ENCODE measurements around the gene PGD.

PGD gene

DNA sequence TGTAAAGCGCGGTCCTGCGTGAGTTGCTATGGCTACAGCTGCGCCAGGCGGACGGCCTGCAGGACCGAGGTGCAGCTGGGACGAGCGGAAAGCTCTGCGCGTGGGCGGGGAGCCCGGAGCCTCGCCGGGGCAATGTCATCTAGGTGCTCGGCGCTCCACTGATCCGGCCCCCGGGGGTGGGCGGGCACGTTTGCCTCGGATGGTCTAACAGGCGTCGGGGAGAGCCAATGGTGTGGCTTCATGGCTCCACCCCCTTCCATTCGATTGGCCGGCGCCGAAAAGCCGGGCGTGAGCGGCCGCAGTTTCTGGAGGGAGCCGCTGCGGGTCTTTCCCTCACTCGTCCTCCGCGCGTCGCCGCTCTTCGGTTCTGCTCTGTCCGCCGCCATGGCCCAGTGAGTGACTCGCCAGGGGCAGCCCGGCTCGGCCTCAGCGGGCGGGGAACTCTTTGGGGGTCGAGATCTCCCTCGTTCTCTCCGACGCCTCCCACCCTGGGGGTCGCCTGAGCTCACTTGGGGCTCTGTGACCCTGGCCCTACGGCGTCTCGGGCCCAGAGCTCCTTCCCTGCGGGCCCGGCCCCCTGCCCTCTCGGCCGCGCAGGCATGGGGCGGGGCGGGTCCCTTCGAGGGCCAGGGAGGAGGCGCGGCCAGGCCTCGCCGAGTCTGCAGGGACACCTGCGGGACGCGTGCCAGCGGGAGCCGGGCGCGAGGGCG is at the start of gene PGD:
Gene PGD (plus strand): TSS at position 331 of the 710 bp plus-strand sequence. CDS start 54 bp downstream, at position 385.
- peak; percentile 97 for DNase-seq (ENCODE audit: low spot score)

DNA sequence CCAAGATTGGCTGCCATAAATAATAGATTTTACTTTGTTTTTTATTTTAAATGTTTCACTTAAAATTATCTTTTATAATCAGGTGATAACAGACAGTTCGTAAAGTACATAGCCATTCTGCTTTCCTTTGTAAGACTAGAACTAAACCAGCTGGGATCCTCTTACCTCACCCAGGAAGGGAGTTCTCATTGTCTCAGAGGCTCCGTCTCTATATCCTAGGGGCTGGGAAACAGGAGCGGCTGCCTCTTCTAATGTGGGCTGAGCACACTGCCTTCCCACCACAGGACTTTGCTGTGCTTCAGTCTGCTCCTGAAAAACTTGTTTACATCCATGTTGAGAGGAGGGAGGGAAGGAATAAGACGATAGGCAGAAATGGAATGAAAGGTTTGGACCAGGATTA is 45.6 kb upstream of the PGD start:
- DNase-seq (ENCODE audit: low spot score) = no peak

DNA sequence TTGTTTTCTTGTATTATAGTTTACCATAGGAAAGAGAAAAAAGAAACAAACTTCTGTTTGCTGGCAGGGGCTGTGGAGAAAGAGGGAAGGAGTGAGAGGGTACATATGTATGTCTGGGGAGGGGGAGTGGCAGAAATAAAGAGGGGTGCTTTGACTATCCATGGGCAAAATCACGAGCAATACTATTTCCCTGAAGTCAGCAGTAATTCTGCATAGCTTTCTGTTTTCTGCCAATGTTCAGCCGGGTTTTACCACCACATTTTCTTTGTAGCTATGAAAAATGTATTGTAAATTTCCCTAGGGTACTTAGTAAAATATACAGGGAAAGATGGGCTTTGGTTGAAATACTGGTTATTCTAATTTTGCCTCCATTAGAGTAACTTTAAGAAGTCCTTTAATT is 45.2 kb upstream of the PGD start:
- DNase-seq (ENCODE audit: low spot score) = no peak

DNA sequence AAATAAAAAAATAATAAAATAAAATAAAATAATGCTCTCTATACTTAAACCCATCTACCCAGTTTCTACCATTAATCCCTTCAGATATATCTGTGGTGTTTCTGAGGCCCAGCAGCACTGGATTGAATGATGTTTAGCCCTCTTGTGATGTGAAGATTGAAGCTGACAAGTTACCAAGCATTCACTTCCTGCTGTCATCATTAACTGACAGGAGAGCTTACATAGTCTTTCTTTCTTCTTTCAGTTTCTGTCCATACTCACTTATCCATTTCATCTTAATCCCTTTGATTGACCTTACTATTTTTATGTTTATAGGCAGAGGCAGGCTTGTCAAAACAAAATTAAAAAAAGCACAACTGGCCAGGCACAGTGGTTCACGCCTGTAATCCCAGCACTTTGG is 38.8 kb upstream of the PGD start:
- DNase-seq (ENCODE audit: low spot score) = no peak

GRCh38 chr1:10361515-10361914 is 37.3 kb upstream of the PGD start:
- no peak for DNase-seq (ENCODE audit: low spot score)

DNA sequence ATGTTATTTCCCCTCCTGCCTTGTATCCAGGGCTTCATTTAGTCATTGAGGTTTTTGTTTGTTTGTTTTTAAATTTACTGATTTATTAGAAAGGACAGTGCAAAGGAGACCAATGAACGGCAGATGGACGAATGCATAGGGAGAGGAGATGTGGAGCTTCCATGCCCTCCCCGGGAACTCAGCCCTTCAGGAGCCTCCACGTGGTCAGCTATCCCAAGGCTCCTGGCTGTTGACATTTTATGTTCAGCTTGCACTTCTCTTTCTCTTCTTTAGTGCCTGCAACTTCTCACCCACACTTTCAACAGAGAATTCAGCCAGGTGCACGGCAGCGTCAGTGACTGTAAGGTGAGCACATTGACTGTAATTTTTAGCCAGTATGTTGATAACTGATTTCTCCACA is 30.7 kb upstream of the PGD start:
- no peak for DNase-seq (ENCODE audit: low spot score)

- DNase-seq (ENCODE audit: low spot score) = no peak
Observed at GRCh38 chr1:10374442-10374860, 24.4 kb upstream of the PGD start.

DNA sequence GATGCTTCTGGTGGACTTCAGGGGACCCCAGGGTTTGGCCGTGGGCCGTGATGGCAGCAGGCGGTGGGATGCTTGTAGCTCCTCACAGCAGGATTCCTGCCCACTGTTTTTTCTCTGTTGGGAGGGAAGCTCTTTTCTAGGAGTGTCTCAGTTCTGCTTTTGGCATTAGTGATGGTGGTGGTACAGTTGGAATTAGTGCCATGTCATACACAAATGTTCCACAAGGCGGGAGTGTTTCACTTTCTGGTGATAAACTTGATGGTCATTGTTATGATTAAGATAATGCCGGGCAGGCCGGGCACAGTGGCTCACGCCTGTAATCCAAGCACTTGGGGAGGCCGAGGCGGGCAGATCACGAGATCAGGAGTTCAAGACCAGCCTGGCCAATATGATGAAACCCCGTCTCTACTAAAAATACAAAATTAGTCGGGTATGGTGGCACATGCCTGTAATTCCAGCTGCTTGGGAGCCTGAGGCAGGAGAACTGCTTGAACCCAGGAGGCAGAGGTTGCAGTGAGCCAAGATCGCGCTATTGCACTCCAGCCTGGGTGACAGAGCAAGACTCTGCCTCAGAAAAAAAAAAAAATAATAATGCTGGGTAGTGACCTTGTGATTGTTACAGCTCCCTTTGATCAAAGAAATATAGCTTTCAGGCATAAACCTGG is 21.4 kb upstream of the PGD start:
- DNase-seq (ENCODE audit: low spot score) = peak; percentile 29

DNA sequence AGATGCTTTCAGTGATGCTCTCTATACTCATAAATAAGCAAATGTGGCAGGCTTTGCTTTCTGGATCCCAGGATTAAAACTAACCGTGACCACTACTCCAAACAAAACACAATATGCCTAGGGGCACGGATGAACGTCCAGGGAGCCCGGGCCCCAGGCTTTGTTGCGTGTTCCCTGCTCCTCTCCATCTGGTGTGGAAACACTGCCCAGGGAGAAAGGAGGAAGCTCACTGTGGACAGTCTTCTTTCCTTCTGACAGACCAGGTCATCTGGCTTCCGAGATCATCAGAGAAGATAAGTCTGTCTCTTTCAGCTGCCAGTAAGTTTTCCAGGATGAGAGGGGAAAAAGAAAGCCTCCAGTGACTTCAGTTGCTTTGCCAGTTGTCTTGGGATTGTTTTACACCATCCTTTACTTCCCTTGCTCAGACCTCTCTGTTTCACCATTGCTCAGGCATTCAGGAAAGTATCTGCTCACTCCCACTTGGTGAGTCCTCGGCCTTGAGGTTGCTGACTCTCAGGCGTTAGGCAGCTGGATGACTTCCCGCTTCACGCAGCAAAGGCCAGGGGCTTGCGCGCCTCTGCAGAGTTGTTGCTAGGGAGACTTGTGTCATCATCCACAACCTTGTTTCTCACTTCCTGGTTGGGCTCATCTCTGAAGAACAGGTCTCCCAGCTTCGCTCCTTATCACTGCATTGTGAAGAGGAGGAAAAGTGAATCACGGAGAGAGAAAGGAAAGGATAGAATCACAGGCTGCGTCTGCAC is 20.6 kb upstream of the PGD start:
- DNase-seq (ENCODE audit: low spot score) = no peak

- no peak for DNase-seq (ENCODE audit: low spot score)
Observed at GRCh38 chr1:10379101-10379620, 19.7 kb upstream of the PGD start.

GRCh38 chr1:10379676-10380075 is 19.2 kb upstream of the PGD start:
- DNase-seq (ENCODE audit: low spot score) = no peak

- no peak for DNase-seq (ENCODE audit: low spot score)
Observed at GRCh38 chr1:10380594-10381275, 18.1 kb upstream of the PGD start.

GRCh38 chr1:10383630-10384029 is 15.2 kb upstream of the PGD start:
- DNase-seq (ENCODE audit: low spot score) = no peak

DNA sequence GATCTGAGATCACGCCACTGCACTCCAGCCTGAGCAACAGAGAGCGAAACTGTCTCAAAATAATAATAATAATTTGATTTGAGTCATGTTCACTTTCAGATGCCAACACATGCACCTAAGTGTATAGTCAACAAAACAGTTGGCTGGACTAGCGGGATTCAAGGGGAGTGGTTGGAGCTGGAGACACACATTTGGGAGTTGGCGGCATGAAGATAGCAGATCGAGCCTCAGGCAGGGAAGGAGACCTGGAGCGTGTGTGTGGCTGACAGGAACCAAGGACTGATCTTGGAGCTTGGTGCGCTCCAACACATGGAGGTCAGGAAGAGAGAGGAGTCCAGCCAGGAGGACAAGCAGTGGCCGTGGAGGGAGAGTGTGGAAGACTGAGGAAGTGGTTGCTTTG is 14.6 kb upstream of the PGD start:
- DNase-seq (ENCODE audit: low spot score) = no peak

GRCh38 chr1:10386761-10387676 is 11.8 kb upstream of the PGD start:
- no peak for DNase-seq (ENCODE audit: low spot score)

DNA sequence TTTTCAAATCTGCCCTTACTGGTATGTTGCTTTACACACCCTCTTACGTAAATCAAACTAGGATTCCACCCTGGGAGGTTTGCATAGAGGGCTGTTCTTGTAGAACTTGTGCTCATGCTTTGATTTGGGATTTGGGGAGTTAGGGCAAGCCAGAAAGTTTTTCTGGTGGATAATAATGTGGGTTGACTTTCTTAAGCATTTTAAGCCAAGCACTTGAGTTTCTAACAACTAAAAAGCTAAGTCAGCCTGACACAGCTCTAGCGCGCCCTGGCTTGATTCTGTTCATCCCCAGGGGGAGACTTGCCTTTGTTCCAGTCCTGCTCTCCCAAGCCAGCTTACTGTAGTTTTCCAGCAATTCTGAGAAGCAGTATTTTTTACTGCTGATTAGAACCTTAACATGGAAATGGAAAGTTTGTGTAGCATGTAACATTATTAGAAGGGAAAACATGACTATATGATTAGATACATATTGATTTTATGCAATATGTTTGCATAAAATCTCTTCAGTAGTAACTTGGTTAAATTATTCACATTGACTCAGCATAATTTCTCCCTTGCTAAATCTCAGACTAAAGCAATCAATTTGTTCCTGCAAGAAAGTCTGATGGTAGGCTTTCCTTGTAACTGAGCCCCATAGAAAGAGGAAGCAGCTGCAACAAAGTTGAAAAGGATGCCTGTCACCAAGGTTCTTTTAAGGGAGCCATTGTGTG is 11.0 kb upstream of the PGD start:
- peak; percentile 15 for DNase-seq (ENCODE audit: low spot score)

GRCh38 chr1:10388387-10388715 is 10.5 kb upstream of the PGD start:
- no peak for DNase-seq (ENCODE audit: low spot score)

DNA sequence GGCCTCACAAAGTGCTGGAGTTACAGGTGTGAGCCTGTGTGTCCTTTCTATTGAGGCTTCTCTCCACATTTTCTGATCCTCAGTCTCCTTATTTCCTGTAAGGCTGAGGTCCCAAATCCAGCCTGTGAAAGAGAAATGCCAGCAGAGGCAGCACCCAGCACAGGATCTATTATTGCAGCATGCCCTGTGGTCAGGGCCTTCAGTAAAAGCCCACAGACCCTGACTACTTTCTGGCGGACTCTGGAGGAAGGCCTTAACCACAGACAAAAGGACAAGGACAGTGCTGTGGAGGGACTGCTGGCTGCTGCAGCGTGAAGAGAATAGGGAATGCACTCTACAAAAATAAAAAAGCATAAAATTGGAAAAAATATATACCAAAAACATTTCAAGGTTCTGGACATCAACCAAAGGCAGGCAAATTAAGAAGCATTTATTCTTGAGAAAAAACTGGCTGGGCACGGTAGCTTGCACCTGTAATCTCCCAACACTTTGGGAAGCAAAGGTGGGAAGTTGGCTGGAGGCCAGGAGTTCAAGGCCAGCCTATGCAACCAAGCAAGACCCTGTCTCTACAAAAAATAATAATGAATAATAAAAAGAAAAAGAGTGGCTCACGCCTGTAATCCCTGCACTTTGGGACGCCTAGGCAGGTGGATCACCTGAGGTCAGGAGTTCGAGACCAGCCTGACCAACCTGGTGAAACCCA is 9.4 kb upstream of the PGD start:
- DNase-seq (ENCODE audit: low spot score) = no peak

DNA sequence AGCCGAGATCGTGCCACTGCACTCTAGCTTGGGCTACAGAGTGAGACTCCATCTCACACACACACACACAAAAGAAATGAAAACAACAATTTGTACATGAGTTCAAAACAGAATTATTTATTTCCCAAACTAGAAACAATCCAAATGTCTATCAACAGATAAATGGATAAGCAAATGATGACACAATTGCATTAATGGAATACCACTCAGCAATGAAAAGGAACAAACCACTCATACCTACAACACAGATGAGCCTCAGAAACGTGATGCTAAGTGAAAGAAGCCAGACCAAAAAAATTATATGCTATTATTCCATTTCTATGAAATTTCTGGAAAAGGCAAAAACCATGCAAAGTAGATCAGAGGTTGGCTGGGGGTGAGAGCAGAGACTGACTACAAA is 2.0 kb upstream of the PGD start:
- no peak for DNase-seq (ENCODE audit: low spot score)

- no peak for DNase-seq (ENCODE audit: low spot score)
Observed at GRCh38 chr1:10398278-10398733, 558 bp upstream of the PGD start.

All from CD4-positive, alpha-beta T cell treated with Interleukin-2 at 100 ng/mL for 4 hours (primary cell).